GM21723 (cell line): Measurements from ENCODE around the gene UGT2B28.
"Not testable (repeated sequence)": the region's sequence is repeated elsewhere in the genome, so short reads cannot be mapped to it uniquely, and the experiment has no call there.

Experiments
- ATAC-seq: cut with Tn5 transposase; IDR thresholded peaks from one replicate; pipeline ENCODE4 v1.9.1; 2021; ENCODE audit warnings: mild to moderate bottlenecking, moderate library complexity; ENCODE audit not compliant: unreplicated experiment

Gene UGT2B28

DNA sequence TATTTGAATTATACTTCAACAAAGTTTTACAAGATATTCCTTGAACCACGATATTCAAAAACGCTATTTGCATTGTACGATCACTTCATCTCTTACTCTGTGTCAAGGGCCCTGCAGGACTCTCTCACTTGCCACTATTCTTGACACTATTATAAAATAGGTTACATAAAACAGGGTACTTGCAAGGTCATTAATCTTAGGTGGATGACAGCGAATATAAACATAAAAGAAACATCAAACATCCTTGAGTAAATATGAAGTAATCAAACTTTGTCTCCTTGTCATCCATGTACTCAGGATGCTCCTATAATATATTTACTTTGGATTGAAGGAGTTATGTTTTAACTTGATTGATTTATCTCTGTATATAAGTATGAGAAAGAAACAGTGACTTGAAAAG, at the start of gene UGT2B28:
UGT2B28 (plus strand) TSS at position 395 of the 400 bp plus-strand sequence. CDS start 26 bp downstream, outside the sequence.
- not testable (repeated sequence) for ATAC-seq

GRCh38 chr4:69239092-69239491, 41.2 kb upstream of the UGT2B28 start:
- no peak for ATAC-seq

- no peak for ATAC-seq
Measured at GRCh38 chr4:69239557-69240168, 40.6 kb upstream of the UGT2B28 start.

DNA sequence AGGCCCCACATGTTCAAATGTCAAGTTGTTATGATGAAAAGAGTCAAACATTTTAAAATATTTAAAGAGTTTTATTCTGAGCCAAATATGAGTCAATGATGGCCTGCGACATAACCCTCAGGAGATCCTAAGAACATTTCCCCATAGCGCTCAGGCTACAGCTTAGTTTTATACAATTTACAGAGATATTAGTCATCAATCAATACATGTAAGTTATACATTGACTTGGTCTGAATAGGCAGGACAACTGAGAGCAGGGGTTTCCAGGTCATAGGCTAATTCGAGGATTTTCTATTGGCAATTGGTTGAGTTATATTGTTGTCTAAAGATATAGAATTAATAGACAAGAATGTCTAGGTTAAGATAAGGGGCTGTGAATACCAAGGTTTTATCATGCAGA, 39.5 kb upstream of the UGT2B28 start:
- not testable (repeated sequence) for ATAC-seq

DNA sequence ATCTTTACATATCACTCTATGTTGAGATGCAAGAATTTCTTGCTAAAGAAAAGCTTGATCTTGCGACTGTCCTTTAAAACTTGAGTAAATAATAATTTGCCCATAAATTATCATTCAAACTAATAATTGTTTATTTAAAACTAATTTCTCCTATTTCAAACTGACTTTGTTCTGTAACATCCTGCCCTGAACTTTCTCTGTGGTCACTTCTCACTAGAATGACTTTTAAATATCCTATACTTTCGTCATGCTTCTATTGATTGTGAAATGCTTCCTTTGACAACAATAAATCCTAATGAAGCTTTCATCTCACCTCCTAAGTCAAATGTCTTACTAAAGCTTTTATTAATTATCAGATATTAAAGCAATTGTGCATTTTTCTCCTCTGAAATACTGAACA, 38.5 kb upstream of the UGT2B28 start:
- not testable (repeated sequence) for ATAC-seq

DNA sequence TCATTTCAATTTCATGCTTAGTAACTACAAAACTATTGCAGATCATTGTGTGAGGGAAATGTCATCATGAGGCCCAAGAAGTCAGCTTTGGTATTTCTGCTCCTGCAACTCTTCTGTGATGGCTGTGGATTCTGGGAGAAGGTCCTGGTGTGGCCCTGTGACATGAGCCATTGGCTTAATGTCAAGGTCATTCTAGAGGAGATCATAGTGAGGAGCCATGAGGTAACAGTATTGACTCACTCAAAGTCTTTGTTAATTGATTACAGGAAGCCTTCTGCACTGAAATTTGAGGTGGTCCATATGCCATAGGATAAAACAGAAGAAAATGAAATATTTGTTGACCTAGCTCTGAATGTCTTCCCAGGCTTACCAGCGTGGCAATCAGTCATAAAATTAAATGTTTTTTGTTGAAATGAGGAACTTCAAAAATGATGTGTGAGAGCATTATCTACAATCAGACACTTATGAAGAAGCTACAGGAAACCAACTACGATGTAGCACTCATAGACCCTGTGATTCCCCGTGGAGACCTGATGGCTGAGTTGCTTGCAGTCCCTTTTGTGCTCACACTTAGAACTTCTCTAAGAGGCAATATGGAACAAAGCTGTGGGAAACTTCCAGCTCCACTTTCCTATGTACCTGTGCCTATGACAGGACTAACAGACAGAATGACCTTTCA, 37.6 kb upstream of the UGT2B28 start:
- ATAC-seq = not testable (repeated sequence)

DNA sequence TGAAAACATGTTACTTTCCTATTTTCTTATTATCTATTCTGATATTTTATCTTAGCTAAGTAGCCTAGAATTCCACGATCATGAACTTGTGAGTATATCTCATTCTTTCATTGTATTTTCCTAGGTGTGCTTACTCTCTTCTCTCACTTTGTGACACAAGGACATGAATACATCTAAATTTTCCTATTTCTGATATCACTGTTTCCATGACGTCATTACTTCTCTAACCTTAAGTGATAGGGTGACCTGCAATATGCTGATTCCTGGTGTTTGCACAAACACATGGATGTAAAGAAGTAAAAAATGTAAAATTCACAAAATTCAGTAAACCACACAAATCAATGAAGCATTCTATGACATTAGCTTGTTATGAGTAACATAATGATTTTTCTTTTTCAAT, 29.4 kb upstream of the UGT2B28 start:
- not testable (repeated sequence) for ATAC-seq

GRCh38 chr4:69253147-69253772, 27.0 kb upstream of the UGT2B28 start:
- ATAC-seq = not testable (repeated sequence)

GRCh38 chr4:69268612-69269011, 11.7 kb upstream of the UGT2B28 start:
- ATAC-seq = not testable (repeated sequence)

DNA sequence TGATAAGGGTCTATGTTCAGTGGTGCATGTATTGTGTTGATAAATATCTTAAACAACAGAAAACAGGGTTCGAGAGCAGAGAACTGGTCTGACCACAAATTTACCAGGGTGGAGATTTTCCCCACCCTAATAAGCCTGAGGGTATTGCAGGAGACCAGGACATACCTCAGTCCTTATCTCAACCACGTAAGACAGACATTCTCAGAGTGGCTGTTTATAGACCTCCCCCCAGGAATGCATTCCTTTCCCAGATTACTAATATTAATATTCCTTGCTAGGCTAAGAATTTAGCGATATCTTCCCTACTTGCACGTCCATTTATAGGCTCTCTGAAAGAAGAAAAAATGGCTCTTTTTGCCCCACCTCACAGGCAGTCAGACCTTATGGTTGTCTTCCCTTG, 16.1 kb downstream of the UGT2B28 start:
- not testable (repeated sequence) for ATAC-seq

- not testable (repeated sequence) for ATAC-seq
Measured at GRCh38 chr4:69308426-69309033, 28.3 kb downstream of the UGT2B28 start.

- not testable (repeated sequence) for ATAC-seq
Measured at GRCh38 chr4:69309549-69310076, 29.3 kb downstream of the UGT2B28 start.

DNA sequence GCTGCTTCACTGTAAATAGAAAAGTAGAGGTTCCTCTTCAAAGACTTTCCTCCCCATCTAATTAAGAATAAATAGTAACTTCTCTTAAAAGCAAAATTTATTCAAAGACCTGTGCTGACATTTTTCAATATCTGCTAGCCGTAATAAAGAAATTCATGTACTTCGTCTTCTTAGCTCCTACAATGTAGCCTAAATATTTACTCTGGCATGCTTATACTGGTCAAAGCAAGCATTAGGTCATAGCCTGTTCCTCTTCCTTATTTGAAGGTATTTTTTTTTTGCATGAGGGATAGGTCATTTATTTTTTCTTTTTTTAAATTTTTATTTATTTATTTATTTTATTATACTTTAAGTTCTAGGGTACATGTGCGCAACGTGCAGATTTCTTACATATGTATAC, 30.0 kb downstream of the UGT2B28 start:
- not testable (repeated sequence) for ATAC-seq

DNA sequence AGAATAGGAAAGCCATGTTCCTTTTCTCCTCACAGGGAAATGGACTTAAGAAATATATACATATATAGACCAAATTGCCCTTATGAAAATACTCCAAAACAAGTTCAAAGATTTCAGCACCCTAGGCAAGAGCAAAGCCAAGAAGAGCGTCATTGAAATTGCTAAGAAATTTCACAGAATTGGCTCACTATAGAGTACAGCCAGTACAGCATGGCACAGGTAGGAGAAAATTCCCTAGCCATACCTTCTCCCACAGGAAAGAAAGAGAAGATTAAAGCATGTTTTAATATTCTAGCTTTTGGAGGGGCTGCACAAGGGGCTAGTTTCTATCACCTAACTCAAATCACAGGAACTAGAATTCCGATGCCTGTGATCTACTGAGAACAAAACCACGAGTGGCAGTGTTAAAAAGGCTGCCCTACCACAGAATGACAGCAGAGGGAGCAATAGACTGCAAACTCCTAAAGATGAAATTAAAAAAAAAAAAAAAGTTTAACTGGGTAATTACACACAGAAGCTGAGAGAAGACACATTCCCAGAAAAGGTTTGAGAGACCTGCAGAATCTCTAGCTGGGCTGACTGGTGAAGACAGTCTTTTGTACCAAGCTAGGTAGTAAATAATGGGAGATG, 37.5 kb downstream of the UGT2B28 start:
- peak; percentile 57 for ATAC-seq

DNA sequence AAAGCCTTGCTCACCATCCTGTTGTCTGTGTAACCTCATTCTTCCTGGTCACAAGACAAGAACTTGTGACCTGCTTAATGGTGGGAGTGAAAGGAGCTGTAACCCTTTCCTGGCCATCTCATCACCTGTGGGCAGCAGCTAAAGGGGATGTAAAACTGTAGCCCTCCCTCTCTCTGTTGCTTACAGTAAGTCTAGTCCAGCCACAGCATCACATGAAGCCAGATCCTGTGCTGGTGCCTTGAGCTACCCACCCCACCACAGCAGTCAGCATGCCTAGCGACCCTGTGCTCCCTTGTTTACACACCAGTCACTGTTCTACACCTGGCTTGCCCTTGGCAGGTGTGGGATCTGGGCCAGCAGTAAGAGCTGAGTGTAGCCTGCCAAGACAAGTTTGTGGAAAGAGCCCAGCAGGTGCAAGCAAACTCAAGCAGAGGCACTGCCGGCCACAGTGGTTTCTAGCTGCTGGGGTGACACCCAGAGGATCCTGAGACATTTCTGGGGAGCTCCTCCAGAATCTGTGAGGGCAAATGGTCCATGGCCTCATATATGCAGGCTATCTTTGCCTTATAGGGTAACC, 41.0 kb downstream of the UGT2B28 start:
- ATAC-seq = no peak

GRCh38 chr4:69322055-69322454, 41.8 kb downstream of the UGT2B28 start:
- ATAC-seq = no peak

DNA sequence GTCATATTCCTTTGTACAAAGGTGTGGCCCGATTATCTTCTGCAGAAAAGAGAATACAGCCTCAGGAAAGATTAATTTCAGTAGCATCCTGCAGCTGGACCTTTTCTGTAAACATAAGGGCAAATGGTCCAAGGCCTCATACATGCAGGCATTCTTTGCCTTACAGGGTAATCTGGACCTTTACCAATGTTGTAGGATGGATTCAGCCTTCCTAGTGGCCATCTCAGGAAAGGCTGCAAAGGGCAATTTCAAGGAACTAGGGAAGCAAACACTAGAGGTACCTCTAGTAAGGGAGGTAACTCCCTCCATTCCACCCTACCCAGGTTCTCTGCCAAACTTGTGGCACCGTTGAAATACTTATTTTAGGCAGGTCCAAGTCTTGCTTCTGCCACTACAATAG, 43.0 kb downstream of the UGT2B28 start:
- ATAC-seq = no peak

GRCh38 chr4:69330345-69331047, 50.2 kb downstream of the UGT2B28 start:
- ATAC-seq = no peak

DNA sequence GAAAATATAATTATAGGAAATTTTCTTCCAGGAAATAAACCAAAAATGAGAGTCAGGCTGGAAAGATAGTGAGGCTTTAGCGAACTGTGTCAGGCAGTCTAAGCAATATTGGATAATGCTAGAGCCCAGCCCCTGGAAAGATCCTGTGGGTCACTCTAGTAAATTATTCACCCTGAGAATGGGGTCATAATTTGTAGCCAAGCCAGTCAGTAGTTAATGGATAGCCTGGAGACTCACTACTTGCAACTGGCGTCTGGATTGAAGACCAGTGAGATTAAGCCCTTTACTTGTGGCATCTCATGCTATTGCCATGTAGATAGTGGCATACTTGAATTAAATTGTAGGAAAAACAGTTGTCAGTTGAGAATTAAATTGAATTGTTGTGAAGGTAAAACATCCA, 51.0 kb downstream of the UGT2B28 start:
- ATAC-seq = not testable (repeated sequence)

GRCh38 chr4:69335485-69335884, 55.2 kb downstream of the UGT2B28 start:
- not testable (repeated sequence) for ATAC-seq
